Esophagus squamous epithelium (tissue), 4 donors: ENCODE measurements around the gene FYCO1.

ENCODE experiments used
- CTCF ChIP-seq, 6 experiments: fragments of 450-650 bp in 4 of 6; fragments of 200-600 bp in 2 of 6; sonication (generic) in 2 of 6; IDR thresholded peaks; one replicate each; pipeline ENCODE4 v1.5.1; 2016 to 2019; ENCODE audit warnings: antibody characterized with exemption in 6 of 6, mild to moderate bottlenecking in 4 of 6, moderate library complexity in 4 of 6
- POLR2A ChIP-seq, 4 donors: fragments of 450-650 bp; IDR thresholded peaks; one replicate each; pipeline ENCODE4 v1.6.1; 2017; ENCODE audit warnings: antibody characterized with exemption in 4 of 4, mild to moderate bottlenecking in 4 of 4, moderate library complexity in 3 of 4

- TF ChIP-seq CTCF (IDR thresholded peaks at IDR 0.05) (no peak), POLR2A (IDR thresholded peaks at IDR 0.05) (no peak)
Measured at GRCh38 chr3:45978006-45978761, 17.4 kb downstream of the FYCO1 start.
